BE2C (cell line): ENCODE results near the gene RCAN1.

Experiments
- DNase-seq: peaks from one replicate; pipeline ENCODE4 v3.0.0-alpha.2; 2020
- H3K27me3 ChIP-seq: fragments of 250-450 bp; sonication (Bioruptor Pico); 2 replicates; pipeline ENCODE4 v1.5.1; 2020; ENCODE audit warnings: mild to moderate bottlenecking
- H3K36me3 ChIP-seq: fragments of 250-450 bp; sonication (Bioruptor Pico); 2 replicates; pipeline ENCODE4 v1.5.1; 2020; ENCODE audit warnings: mild to moderate bottlenecking
- H3K4me1 ChIP-seq: fragments of 250-450 bp; sonication (Bioruptor Pico); 2 replicates; pipeline ENCODE4 v1.5.1; 2020
- H3K4me3 ChIP-seq: 2 replicates; pipeline ENCODE4 v1.5.1; 2011; ENCODE audit warnings: low read depth, low read length
- H3K9me3 ChIP-seq: fragments of 250-450 bp; sonication (Bioruptor Pico); 2 replicates; pipeline ENCODE4 v1.5.1; 2020
- TF ChIP-seq, protein P1 (sequence below): IDR thresholded peaks from 2 replicates; pipeline ENCODE4 v1.5.1; 2012; ENCODE audit warnings: mild to moderate bottlenecking, low read depth, low read length

The RCAN1 gene

DNA sequence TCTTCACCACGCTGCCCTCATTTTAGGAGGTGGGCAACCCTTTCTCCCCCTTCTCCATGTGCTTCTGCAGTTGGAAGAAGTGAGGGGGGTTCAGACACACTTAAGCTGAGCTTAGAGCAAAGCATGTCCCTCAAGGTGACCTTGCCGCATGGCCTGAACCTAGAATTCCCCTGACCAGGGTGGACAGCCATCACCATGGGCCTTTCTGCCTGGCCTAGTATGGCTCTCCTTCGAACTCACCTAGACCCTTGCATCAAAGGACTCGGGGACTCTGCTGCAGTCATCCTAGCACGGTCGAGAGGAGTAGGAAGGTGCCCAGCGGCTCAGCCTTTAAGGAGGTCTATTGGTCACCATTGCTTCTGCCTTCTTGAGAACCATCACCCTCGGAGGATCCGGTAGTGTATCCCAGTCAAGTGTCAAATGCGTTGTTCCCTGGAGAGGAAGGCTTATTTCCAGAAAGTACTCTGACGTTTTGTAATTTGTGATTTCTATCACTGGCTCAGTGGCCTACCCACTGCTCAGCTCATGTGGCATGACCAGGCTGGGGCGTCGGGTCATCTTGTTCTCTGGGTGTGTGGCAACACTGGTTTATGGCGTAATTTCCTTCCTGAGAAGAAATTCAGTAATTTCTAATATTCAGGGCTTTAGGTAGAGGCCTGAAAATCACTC is 103.0 kb downstream of the RCAN1 start, which contains the start of gene KCNE1:
KCNE1 (minus strand) TSS at position 424 of the 669 bp plus-strand sequence. CDS start 62,576 bp downstream, outside the sequence.
- no peak within 1 kb of the TSS for H3K4me3 ChIP-seq
- no peaks in the 10 kb centered on the region for H3K36me3 ChIP-seq
- TF ChIP-seq, protein P1, sequence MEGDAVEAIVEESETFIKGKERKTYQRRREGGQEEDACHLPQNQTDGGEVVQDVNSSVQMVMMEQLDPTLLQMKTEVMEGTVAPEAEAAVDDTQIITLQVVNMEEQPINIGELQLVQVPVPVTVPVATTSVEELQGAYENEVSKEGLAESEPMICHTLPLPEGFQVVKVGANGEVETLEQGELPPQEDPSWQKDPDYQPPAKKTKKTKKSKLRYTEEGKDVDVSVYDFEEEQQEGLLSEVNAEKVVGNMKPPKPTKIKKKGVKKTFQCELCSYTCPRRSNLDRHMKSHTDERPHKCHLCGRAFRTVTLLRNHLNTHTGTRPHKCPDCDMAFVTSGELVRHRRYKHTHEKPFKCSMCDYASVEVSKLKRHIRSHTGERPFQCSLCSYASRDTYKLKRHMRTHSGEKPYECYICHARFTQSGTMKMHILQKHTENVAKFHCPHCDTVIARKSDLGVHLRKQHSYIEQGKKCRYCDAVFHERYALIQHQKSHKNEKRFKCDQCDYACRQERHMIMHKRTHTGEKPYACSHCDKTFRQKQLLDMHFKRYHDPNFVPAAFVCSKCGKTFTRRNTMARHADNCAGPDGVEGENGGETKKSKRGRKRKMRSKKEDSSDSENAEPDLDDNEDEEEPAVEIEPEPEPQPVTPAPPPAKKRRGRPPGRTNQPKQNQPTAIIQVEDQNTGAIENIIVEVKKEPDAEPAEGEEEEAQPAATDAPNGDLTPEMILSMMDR = no peak
- no peaks in the 10 kb centered on the region for H3K9me3 ChIP-seq
- H3K27me3 ChIP-seq = no peaks in the 10 kb centered on the region
- DNase-seq = no peak
- H3K4me1 ChIP-seq = no peaks in the 10 kb centered on the region

DNA sequence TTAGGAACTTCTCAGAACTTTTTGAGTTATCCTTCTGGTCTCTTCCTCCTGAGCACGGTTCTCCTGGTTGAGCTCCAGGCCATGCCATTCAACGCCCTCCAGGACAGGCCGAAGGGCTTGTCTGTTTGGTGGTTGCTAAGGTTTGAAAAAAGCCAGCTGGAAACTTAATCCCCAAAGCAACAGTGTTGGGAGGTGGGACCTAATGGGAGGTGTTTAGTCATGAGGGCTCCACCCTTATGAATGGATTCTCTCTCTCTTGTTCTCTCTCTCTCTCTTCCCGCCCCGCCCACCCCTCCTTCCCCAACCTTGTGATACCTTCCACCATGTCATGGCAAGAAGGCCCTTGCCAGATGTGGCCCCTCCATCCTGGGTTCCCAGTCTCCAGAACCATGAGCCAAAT is 103.7 kb downstream of the RCAN1 start:
- H3K27me3 ChIP-seq = no peaks in the 10 kb centered on the region
- H3K4me1 ChIP-seq = no peaks in the 10 kb centered on the region
- H3K36me3 ChIP-seq = no peaks in the 10 kb centered on the region
- no peaks in the 10 kb centered on the region for H3K9me3 ChIP-seq
- no peak for DNase-seq
- no peak overlapping the region for H3K4me3 ChIP-seq
- TF ChIP-seq, protein P1 = no peak

DNA sequence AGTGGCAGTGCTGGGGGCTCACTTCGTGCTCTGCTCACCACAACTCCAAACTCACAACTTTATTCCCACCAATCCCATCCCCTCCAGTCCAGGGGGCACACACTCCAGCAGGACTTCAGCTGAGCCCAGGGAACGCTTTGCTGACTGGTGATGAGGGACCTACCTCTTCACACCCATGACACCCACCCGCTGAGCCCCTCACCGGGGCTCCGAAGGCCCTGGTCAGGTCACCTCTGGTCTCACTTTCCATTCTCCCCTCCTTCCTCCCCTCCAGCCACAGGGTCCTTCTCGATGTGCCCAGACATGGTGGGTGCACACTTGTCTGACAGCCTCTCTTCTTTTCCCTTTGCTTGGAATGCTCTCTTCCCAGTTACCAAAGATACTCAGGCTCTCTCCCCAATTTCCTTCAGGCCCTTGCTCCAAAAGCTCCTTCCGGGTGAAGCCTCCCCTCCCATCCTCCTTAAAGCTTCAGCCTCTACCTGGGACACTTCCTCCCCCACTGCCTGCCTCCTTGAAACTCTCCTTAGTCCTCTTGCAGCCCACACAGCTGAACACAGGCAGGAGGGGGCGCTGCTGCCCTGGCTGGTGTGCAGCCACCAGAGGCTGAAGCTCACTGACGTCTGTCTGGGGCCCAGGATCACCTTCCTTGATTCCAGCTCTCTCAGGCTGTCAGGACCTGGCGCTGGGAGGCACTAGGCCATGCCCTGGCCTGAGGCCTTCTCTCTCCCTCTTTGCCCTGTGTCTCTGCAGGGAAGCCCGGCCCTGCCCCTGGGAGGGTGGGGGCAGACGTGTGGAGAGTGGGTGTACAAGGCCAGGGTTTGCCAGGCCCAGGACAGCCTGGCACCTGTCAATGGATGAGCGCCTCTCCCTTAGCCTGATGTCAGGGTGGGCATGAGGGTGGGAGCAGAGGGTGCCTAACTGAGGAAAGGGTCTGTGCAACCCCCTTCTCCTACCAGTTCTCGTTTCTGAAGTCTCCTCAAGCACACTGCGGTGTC is 104.5 kb downstream of the RCAN1 start:
- Histone ChIP-seq H3K36me3 (no peaks in the 10 kb centered on the region), H3K4me1 (no peaks in the 10 kb centered on the region), H3K9me3 (no peaks in the 10 kb centered on the region), H3K27me3 (no peaks in the 10 kb centered on the region), H3K4me3 (no peak overlapping the region)
- peak; percentile 39 for DNase-seq
- TF ChIP-seq, protein P1 = peak; percentile 26; the same call in 1 of the 2 replicates

DNA sequence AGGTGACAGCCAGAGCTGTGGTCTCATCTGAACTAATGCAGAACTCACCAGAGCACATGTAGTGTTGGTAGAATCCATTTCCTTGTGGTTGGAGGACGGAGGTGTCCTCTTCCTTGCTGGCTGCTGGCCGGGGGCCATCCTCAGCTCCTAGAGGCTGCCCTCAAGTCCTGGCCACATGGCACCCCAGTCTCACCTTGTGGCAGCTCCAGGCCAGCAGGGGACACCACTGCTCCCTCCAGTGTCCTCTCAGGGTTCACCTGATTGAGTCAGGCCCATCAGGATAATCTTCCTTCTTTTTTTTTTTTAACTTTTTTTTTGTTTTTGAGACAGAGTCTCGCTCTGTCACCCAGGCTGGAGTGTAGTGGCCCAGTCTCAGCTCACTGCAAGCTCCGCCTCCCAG is 105.8 kb downstream of the RCAN1 start:
- no peaks in the 10 kb centered on the region for H3K36me3 ChIP-seq
- no peak for DNase-seq
- TF ChIP-seq, protein P1 = no peak
- no peaks in the 10 kb centered on the region for H3K27me3 ChIP-seq
- H3K9me3 ChIP-seq = no peaks in the 10 kb centered on the region
- no peaks in the 10 kb centered on the region for H3K4me1 ChIP-seq
- no peak overlapping the region for H3K4me3 ChIP-seq

DNA sequence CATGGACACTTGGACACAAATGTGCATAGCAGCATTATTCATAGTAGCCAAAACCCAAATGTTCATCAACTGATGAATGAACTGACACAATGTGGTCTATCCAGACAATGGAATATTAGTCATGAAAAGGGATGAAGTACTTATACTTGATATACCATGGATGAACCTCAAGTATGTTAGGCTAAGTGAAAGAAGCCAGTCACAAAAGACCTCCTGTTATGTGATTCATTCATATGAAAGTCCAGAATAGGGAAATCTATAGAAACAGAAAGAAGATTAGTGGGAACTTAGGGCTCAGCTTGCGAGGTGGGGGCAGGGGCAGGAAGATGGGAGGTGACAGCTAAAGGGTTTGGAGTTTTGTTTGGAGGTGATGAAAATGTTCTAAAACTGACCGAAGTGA is 110.3 kb downstream of the RCAN1 start:
- no peaks in the 10 kb centered on the region for H3K36me3 ChIP-seq
- no peaks in the 10 kb centered on the region for H3K9me3 ChIP-seq
- H3K4me1 ChIP-seq = no peaks in the 10 kb centered on the region
- no peak overlapping the region for H3K4me3 ChIP-seq
- no peak for DNase-seq
- H3K27me3 ChIP-seq = no peaks in the 10 kb centered on the region
- TF ChIP-seq, protein P1 = no peak
